GM20000 (cell line): ENCODE measurements around the gene FREM1.

ENCODE experiments used
- DNase-seq: peaks from one replicate; pipeline ENCODE4 v3.0.0; 2012; ENCODE audit warnings: low spot score
- CTCF ChIP-seq: IDR thresholded peaks from 2 replicates; pipeline ENCODE4 v1.5.1; 2012; ENCODE audit warnings: mild to moderate bottlenecking, control low read depth; ENCODE audit errors: extremely low read depth, missing control alignments

Gene FREM1

GRCh38 chr9:14779566-14780022, 130.6 kb downstream of the FREM1 start:
- DNase-seq = no peak
- TF ChIP-seq CTCF = no peak

- no peak for TF ChIP-seq CTCF
- no peak for DNase-seq
Measured at GRCh38 chr9:14778565-14778964, 131.7 kb downstream of the FREM1 start.

GRCh38 chr9:14775917-14776316, 134.3 kb downstream of the FREM1 start:
- DNase-seq = no peak
- no peak for TF ChIP-seq CTCF

GRCh38 chr9:14770592-14770991, 139.6 kb downstream of the FREM1 start:
- no peak for DNase-seq
- no peak for TF ChIP-seq CTCF

- TF ChIP-seq CTCF = no peak
- DNase-seq = peak; percentile 11
Measured at GRCh38 chr9:14769230-14769571, 141.0 kb downstream of the FREM1 start.

GRCh38 chr9:14768405-14769229, 141.6 kb downstream of the FREM1 start:
- peak; percentile 33 for DNase-seq
- TF ChIP-seq CTCF = peak; percentile 28

- no peak for TF ChIP-seq CTCF
- no peak for DNase-seq
Measured at GRCh38 chr9:14766299-14766698, 143.9 kb downstream of the FREM1 start.
